ENCODE results near the gene CLTC.

CLTC gene

GRCh38 chr17:59634632-59635541, 15.2 kb downstream of the CLTC start:
- DNase-seq: no peak

DNA sequence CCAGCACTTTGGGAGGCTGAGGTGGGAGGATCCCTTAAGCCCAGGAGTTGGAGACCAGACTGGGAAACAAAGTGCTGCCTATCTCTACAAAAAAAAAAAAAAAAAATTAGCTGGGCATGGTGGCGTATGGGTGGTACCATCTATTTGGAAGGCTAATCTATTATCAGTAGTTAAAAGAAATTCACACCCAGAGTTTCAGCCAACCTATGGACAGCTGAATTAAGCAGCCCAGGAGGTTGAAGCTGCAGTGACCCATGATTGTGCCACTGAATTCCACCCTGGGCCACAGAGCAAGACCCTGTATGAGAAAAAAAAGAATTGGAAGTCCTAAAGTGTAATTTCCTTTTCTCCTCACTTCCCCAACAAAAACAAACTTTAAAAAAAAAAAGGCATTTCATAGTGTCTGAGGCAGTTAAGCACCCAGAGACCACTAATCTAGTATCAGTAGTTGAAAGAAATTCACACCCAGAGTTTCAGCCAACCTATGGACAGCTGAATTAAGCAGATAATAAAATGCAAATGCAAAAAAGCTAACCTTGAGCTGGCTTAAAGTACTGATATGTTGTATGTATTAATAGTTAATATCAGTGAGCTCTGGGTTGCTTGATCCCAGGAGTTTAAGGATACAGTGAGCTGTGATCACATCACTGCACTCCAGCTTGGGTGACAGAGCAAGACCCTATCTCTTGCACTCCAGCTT, 18.1 kb downstream of the CLTC start:
- no peak for DNase-seq

DNA sequence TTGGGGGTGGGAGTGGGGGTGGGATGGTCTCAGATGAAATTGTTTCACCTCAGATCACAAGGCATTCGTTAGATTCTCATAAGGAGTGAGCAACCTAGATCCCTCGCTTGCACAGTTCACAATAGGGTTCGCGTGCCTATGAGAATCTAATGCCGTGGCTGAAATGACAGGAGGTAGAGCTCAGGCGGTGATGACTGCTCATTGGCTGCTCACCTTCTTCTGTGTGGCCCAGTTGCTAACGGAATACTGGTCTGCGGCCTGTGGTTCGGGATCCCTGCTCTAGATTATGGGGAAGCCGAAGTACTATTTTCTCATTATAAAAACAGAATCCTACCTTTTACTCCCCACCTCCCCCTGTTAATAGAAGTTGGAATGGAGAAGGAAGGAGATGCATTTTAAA, 18.9 kb downstream of the CLTC start:
- DNase-seq: no peak

- no peak for DNase-seq
Measured at GRCh38 chr17:59641799-59642484, 22.2 kb downstream of the CLTC start.

GRCh38 chr17:59642565-59642964, 22.9 kb downstream of the CLTC start:
- no peak for DNase-seq

GRCh38 chr17:59643159-59644140, 23.8 kb downstream of the CLTC start:
- no peak for DNase-seq

GRCh38 chr17:59647288-59647687, 27.6 kb downstream of the CLTC start:
- DNase-seq: no peak

DNA sequence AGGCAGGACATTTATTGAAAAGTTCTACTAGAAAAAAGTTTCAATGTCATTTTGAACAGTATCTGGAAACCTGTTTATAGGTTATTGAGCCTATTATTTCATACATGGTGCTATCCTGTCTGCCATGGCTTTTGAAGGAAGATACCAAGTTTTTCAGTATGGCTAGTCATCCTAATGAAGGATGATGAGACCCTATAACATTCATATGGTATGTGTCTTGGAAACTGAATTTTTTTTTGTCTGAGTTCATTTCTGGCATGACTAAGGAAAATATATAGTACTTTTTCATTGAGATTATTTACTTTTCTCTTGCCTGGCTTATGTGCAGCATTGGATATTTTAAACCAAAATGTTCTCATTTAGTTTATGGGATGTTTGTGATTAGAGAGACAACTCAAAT, 30.2 kb downstream of the CLTC start:
- DNase-seq: no peak

DNA sequence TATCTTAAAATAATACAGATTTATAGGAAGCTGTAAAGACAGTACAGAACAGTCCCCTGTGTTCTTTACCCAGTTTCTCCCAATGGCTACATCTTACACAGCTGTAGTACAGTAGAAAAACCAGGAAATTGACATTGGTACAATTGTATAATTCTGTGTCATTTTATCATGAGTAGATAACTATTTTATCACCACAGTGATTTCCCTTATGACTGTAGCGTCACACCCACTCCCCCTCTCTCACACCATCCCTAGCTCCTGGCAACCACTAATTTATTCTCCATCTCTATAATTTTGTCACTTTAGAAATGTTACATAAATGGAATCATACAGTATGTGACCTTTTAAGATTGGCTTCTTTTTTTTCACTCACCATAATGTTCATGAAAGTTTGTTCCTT, 30.9 kb downstream of the CLTC start:
- DNase-seq: no peak

GRCh38 chr17:59651346-59651745, 31.7 kb downstream of the CLTC start:
- DNase-seq: no peak

DNA sequence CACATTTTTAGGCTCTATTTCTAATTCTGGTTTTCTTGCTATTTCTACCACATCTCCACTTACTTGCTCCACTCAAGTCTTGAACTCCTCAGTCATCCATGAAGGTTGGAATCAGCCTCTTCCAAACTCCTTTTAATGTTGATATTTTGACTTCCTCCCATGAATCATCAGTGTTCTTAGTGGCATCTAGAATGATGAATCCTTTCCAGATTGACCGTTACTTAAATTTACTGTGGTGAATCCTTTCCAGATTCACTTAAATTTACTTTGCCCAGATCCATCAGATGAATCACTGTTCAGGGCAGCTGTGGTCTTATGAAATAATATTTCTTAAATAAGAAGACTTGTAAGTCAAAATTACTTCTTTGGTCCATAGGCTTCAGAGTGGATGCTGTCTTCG, 32.4 kb downstream of the CLTC start:
- DNase-seq: no peak

DNA sequence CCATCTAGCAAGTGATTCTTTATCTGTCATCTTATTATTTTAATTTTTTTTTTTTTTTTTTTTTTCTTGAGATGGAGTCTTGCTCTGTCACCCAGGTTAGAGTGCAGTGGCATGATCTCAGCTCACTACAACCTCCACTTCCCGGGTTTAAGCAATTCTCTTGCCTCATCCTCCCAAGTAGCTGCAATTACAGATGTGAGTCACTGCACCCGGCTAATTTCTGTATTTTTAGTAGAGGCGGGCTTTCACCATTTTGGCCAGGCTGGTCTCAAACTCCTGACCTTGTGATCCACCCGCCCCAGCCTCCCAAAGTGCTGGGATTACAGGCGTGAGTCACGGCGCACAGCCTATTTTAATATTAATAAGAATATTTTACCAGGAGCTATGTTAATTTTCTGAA, 36.9 kb downstream of the CLTC start:
- DNase-seq: peak; percentile 52

- no peak for DNase-seq
Measured at GRCh38 chr17:59666235-59666634, 46.5 kb downstream of the CLTC start.

DNA sequence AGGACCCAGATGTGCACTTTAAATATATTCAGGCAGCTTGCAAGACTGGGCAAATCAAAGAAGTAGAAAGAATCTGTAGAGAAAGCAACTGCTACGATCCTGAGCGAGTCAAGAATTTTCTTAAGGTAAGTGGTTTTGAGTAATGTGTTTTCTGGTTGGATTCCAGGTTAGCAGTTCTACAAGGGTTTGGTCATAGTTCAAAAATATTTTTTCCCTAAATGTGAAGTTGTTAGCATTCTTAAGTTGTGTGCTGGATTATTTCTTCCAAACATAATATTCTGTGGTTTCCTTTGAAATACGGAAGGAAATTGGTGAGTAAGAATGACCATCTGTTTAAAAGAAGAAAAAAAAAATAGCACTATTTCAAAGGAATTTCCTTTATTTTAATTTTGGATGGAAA, 49.1 kb downstream of the CLTC start:
- no peak for DNase-seq

GRCh38 chr17:59669411-59669810, 49.7 kb downstream of the CLTC start:
- no peak for DNase-seq

DNA sequence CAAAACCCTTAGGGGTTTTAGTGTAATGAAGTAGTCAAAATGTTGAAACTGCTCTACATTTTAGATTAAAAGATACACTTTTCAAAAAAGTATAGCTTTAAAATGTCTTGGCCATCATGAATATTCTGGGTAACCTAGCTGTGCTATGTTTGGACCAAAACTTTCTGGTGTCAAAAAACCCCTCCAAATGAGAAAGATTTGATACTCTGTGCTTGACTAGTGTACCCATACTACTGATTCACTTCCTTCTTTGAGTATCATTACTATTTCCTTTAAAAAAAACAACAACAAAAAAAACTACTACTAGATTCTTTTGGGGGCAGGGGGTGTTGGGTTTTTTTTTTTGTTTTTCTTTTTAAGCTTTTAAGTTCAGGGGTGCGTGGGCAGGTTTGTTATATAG, 50.2 kb downstream of the CLTC start:
- no peak for DNase-seq

- DNase-seq: no peak
Measured at GRCh38 chr17:59671386-59671785, 51.7 kb downstream of the CLTC start.

DNA sequence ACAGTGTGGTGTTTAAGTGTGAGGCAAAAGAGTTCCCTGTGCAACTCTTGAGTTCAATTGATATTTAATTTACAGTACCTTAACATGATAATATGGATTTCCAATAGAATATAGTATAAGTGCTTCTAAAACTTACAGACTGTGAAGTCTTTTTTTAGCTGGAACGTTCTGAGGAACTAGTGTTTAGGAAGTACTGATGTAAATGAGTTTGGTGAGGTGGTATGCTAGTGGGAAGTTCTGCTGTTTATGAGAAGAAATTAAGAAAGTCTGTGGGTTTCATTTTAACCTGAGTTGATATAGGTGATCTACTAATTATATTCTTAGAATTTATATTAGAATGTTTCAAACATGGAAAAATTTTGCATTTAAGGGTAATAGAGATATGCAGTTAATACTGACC, 55.5 kb downstream of the CLTC start:
- DNase-seq: no peak

DNA sequence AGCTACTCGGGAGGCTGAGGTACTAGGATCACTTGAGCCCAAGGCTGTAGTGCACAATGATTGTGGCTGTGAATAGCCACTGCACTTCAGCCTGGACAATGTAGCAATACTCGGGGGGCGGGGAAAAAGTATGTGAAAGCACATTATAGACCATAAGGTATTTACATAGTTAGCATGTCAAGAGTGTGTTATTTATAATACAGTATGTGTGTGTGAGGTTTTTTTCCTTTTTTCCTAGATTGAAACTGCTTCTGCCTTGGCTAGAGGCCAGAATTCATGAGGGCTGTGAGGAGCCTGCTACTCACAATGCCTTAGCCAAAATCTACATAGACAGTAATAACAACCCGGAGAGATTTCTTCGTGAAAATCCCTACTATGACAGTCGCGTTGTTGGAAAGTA, 57.0 kb downstream of the CLTC start:
- no peak for DNase-seq

DNA sequence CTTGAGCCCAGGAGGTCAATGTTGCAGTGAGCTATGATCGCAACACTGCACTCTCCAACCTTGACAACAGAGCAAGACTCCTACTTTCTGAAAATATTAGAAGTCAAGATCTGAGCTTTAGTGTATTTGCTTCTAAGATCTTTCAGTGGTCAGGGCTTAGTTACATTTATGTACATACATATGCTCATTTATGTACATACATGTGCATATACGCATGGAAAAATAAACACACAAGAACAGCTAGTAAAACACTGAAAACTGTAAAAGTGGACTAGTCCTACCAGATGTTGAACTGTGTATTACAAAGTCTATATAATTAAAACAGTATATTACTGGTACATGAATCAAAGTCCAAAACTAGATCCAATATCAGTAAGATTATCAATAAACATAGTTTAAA, 59.2 kb downstream of the CLTC start:
- DNase-seq: no peak

- DNase-seq: no peak
Measured at GRCh38 chr17:59680314-59680713, 60.6 kb downstream of the CLTC start.

- no peak for DNase-seq
Measured at GRCh38 chr17:59683283-59683682, 63.6 kb downstream of the CLTC start.

- DNase-seq: no peak
Measured at GRCh38 chr17:59684967-59685366, 65.3 kb downstream of the CLTC start.
